ENCODE results near the gene ZNHIT3. TPM values are rescaled to one million over a fixed set of nuclear protein-coding genes. Genes with fewer than 3 reads are reported as not detected.

Gene ZNHIT3
- total RNA-seq, 1 donor from 2014 or later, result 43.9 TPM

DNA sequence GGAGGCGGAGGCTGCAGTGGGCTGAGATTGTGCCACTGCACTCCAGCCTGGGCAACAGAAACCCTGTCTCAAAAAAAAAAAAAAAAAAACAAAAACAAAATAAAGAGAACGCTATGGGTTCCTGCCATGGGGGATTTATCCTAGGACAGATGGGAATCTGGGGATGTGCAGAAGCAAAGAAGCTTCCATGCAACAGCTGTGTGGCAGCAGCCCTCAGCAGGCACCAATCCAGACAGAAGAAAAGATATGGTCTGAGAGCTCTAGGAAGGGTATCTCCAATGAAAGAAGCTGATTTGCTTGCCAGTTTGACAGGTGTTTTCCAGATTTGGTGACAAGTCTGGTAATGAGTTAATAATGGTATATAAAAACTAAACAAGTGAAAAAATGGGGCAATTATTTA is 36.6 kb downstream of the ZNHIT3 start:
- no peaks in the 10 kb centered on the region for H3K9me3 Mint-ChIP-seq (ENCODE audit: low read depth)

DNA sequence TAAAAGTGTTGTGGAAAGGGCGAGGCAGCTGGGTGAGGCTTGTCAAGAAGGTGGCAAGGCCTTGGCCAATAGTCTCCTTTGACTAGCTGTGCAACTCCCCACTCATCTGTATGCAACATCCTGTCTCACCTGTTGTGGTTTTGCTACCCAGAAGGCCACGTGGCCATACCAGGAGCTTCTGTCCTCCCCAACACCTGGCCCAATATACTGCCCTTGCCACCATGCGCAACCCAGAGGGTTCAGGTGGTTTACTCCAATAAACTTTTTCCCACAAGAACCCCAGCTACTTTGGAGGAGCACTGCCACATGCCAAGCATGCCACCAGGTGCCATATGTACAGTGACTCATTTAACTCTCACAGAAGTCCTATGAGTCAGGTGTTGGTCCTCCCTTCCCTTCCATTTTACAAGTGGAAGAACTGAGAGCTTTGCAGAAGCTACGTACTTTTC is 38.0 kb downstream of the ZNHIT3 start:
- Mint-ChIP-seq H3K27me3 (no peaks in the 10 kb centered on the region), H3K27ac (no peak overlapping the region), H3K4me3 (ENCODE audit: low read depth) (no peak overlapping the region), H3K4me1 (ENCODE audit: low read depth) (no peaks in the 10 kb centered on the region), H3K9me3 (ENCODE audit: low read depth) (no peaks in the 10 kb centered on the region), H3K36me3 (ENCODE audit: insufficient read depth) (peaks cover 14% of the 10 kb centered on the region)
- DNase-seq (ENCODE audit: low spot score, unreplicated experiment), result no peak
- TF ChIP-seq, protein P1, sequence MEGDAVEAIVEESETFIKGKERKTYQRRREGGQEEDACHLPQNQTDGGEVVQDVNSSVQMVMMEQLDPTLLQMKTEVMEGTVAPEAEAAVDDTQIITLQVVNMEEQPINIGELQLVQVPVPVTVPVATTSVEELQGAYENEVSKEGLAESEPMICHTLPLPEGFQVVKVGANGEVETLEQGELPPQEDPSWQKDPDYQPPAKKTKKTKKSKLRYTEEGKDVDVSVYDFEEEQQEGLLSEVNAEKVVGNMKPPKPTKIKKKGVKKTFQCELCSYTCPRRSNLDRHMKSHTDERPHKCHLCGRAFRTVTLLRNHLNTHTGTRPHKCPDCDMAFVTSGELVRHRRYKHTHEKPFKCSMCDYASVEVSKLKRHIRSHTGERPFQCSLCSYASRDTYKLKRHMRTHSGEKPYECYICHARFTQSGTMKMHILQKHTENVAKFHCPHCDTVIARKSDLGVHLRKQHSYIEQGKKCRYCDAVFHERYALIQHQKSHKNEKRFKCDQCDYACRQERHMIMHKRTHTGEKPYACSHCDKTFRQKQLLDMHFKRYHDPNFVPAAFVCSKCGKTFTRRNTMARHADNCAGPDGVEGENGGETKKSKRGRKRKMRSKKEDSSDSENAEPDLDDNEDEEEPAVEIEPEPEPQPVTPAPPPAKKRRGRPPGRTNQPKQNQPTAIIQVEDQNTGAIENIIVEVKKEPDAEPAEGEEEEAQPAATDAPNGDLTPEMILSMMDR (IDR thresholded peaks at IDR 0.05; ENCODE audit: unreplicated experiment), result no peak

More for the DNA sequence above, 36.6 kb downstream of the ZNHIT3 start:
- H3K27me3 Mint-ChIP-seq, result no peaks in the 10 kb centered on the region
- no peaks in the 10 kb centered on the region for H3K4me1 Mint-ChIP-seq (ENCODE audit: low read depth)
- H3K27ac Mint-ChIP-seq, result no peak overlapping the region
- no peak for DNase-seq (ENCODE audit: low spot score, unreplicated experiment)
- no peak overlapping the region for H3K4me3 Mint-ChIP-seq (ENCODE audit: low read depth)
- TF ChIP-seq, protein P1 (IDR thresholded peaks at IDR 0.05; ENCODE audit: unreplicated experiment), result no peak
- H3K36me3 Mint-ChIP-seq (ENCODE audit: insufficient read depth), result peaks cover 12% of the 10 kb centered on the region

DNA sequence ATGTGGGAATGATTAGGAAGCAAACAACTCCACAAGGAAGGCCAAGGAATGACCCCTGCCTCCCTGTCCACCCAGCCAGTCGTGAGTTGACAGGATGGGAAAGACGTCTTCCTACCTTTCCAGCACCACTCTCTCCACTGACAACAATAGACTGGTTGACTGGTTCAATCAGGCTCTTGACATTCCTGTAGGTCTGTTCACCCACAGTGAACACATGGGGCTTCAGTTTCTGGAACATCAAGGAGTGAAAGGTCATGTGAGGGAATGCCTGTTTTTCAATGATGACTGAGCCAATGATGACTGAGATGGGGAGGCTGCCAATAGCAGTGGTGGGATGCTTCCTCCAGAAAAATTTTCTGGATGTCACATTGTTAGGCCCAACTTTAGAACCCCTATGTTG is 38.6 kb downstream of the ZNHIT3 start:
- no peak overlapping the region for H3K4me3 Mint-ChIP-seq (ENCODE audit: low read depth)
- TF ChIP-seq, protein P1 (IDR thresholded peaks at IDR 0.05; ENCODE audit: unreplicated experiment), result no peak
- H3K4me1 Mint-ChIP-seq (ENCODE audit: low read depth), result no peaks in the 10 kb centered on the region
- peaks cover 14% of the 10 kb centered on the region for H3K36me3 Mint-ChIP-seq (ENCODE audit: insufficient read depth)
- H3K27me3 Mint-ChIP-seq, result no peaks in the 10 kb centered on the region
- DNase-seq (ENCODE audit: low spot score, unreplicated experiment), result no peak
- no peak overlapping the region for H3K27ac Mint-ChIP-seq
- no peaks in the 10 kb centered on the region for H3K9me3 Mint-ChIP-seq (ENCODE audit: low read depth)

DNA sequence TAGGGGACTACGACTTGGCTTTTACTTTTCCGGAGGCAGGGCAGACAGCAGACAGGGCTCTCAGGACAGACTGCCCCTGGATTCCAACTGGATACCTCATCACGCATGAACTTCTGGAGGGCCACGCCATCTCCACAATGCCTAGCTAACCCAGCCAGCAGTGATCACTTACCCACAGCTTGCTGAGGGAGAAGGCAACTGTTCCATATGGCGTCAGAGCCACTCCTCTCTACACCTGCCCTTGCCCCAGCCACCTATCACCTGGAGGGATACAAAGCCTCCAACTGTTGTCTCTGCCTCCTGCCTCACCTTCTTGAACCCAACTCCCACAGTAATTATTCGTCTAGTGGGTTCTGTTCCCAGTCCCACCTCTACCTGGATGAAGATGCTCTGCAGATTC is 39.4 kb downstream of the ZNHIT3 start:
- Mint-ChIP-seq H3K4me3 (ENCODE audit: low read depth) (no peak overlapping the region), H3K27me3 (no peaks in the 10 kb centered on the region), H3K9me3 (ENCODE audit: low read depth) (no peaks in the 10 kb centered on the region), H3K36me3 (ENCODE audit: insufficient read depth) (peaks cover 14% of the 10 kb centered on the region), H3K27ac (peak overlapping the region; percentile 10), H3K4me1 (ENCODE audit: low read depth) (no peaks in the 10 kb centered on the region)
- no peak for DNase-seq (ENCODE audit: low spot score, unreplicated experiment)
- TF ChIP-seq, protein P1 (IDR thresholded peaks at IDR 0.05; ENCODE audit: unreplicated experiment), result no peak

DNA sequence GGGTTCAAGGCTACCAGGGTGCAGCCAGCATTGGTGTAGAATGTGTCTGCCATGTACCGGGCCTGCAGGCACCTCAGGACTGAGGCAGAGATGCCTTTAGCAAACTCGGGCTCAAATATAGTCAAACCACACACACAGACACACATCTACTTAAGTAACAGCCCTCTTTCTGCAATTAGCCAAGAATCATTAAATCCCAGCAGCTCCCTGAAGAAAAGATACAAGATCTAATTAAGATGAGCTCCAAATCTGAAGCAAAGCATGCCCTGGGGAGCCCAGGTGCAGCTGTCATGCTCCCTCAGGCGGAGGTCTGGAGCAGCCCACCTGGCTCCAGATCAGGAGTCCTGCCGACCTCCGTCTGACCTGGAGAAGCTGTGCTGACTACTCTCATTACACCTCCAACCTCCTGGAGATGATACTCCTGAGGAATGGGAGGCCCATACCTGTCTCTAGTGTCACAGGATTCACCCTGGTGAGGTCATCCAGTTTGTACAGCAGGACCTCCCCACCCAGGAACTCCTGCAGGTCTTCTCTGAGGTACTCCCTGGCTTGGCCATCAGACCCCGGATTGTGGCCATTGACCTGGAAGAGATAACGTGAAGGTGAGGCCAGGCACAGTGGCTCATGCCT is 41.3 kb downstream of the ZNHIT3 start:
- no peak for DNase-seq (ENCODE audit: low spot score, unreplicated experiment)
- H3K4me3 Mint-ChIP-seq (ENCODE audit: low read depth), result no peak overlapping the region

More for the DNA sequence above, 41.3 kb downstream of the ZNHIT3 start:
- H3K4me1 Mint-ChIP-seq (ENCODE audit: low read depth), result no peaks in the 10 kb centered on the region
- TF ChIP-seq, protein P1 (IDR thresholded peaks at IDR 0.05; ENCODE audit: unreplicated experiment), result no peak
- H3K9me3 Mint-ChIP-seq (ENCODE audit: low read depth), result no peaks in the 10 kb centered on the region
- no peaks in the 10 kb centered on the region for H3K27me3 Mint-ChIP-seq
- H3K36me3 Mint-ChIP-seq (ENCODE audit: insufficient read depth), result peaks cover 20% of the 10 kb centered on the region
- H3K27ac Mint-ChIP-seq, result no peak overlapping the region

Measured in progenitor cell of endocrine pancreas (in vitro differentiated cells).